SK-N-SH (cell line): Measurements from ENCODE around the gene PLSCR3.

ENCODE experiments used
- EP300 ChIP-seq, 2 experiments: IDR thresholded peaks; 2 replicates each; pipeline versions ENCODE4 v1.4.0 to v1.6.1; 2012; ENCODE audit warnings: borderline replicate concordance in 1 of 2, low read depth in 1 of 2, low read length in 1 of 2
- EZH2phosphoT487 ChIP-seq: fragments of 200-600 bp; sonication (generic); IDR thresholded peaks from 2 replicates; pipeline ENCODE4 v1.6.1; 2017; ENCODE audit warnings: low read depth, mixed run types, mild to moderate bottlenecking, antibody characterized with exemption, moderate library complexity, borderline replicate concordance
- MAX ChIP-seq: IDR thresholded peaks from 2 replicates; pipeline ENCODE4 v1.4.0; 2012; ENCODE audit warnings: low read depth
- POLR2AphosphoS5 ChIP-seq: IDR thresholded peaks from 2 replicates; pipeline ENCODE4 v1.6.1; 2012; ENCODE audit warnings: low read depth, low read length
- REST ChIP-seq: IDR thresholded peaks from 2 replicates; pipeline ENCODE4 v1.6.1; 2012; ENCODE audit warnings: mild to moderate bottlenecking, low read depth, low read length, moderate library complexity
- RXRA ChIP-seq: IDR thresholded peaks from 2 replicates; pipeline ENCODE4 v1.4.0; 2012; ENCODE audit warnings: low read depth, mild to moderate bottlenecking, borderline replicate concordance
- SMC3 ChIP-seq: IDR thresholded peaks from 2 replicates; pipeline ENCODE4 v1.6.1; 2012; ENCODE audit warnings: low read depth, low read length, improper control_type of control experiment
- TAF1 ChIP-seq: IDR thresholded peaks from 2 replicates; pipeline ENCODE4 v1.6.1; 2012; ENCODE audit warnings: low read depth, mild to moderate bottlenecking, low read length, moderate library complexity, borderline replicate concordance
- YY1 ChIP-seq: IDR thresholded peaks from 2 replicates; pipeline ENCODE4 v1.4.0; 2012; ENCODE audit warnings: low read depth, mild to moderate bottlenecking
- TF ChIP-seq, protein P1 (sequence below): fragments of 200-600 bp; sonication (generic); IDR thresholded peaks from 2 replicates; pipeline ENCODE4 v1.6.1; 2017; ENCODE audit warnings: antibody characterized with exemption, mild to moderate bottlenecking, moderate library complexity
- TF ChIP-seq, protein P2 (sequence below): IDR thresholded peaks from 2 replicates; pipeline ENCODE4 v1.4.0; 2012; ENCODE audit warnings: low read depth, borderline replicate concordance

DNA sequence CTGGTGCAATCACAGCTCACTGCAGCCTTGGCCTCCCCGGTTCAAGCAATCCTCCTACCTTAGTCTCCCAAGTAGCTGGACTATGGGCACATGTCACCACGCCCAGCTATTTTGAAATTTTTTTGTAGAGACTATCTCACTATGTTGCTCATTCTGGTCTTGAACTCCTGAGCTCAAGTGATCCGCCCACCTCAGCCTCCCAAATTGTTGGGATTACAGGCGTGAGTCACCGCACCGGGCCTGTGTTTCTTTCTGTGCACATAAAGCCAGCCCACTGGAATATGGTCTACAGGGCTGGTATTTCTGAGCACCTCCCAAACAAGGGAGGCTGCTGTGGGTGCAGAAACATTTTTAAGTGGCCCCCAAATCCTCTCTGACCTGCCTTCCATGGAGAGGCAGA lies 31.0 kb downstream of the PLSCR3 start:
- no peak for TF ChIP-seq REST
- no peak for TF ChIP-seq EP300 (IDR thresholded peaks at IDR 0.05; ENCODE audit: borderline replicate concordance in 1 of 2, low read depth in 1 of 2, low read length in 1 of 2)
- no peak for TF ChIP-seq TAF1
- TF ChIP-seq EZH2phosphoT487, result no peak
- TF ChIP-seq, protein P1, sequence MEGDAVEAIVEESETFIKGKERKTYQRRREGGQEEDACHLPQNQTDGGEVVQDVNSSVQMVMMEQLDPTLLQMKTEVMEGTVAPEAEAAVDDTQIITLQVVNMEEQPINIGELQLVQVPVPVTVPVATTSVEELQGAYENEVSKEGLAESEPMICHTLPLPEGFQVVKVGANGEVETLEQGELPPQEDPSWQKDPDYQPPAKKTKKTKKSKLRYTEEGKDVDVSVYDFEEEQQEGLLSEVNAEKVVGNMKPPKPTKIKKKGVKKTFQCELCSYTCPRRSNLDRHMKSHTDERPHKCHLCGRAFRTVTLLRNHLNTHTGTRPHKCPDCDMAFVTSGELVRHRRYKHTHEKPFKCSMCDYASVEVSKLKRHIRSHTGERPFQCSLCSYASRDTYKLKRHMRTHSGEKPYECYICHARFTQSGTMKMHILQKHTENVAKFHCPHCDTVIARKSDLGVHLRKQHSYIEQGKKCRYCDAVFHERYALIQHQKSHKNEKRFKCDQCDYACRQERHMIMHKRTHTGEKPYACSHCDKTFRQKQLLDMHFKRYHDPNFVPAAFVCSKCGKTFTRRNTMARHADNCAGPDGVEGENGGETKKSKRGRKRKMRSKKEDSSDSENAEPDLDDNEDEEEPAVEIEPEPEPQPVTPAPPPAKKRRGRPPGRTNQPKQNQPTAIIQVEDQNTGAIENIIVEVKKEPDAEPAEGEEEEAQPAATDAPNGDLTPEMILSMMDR, result no peak
- no peak for TF ChIP-seq SMC3
- no peak for TF ChIP-seq POLR2AphosphoS5
- TF ChIP-seq YY1, result no peak
- no peak for TF ChIP-seq MAX
- no peak for TF ChIP-seq RXRA
- TF ChIP-seq, protein P2, sequence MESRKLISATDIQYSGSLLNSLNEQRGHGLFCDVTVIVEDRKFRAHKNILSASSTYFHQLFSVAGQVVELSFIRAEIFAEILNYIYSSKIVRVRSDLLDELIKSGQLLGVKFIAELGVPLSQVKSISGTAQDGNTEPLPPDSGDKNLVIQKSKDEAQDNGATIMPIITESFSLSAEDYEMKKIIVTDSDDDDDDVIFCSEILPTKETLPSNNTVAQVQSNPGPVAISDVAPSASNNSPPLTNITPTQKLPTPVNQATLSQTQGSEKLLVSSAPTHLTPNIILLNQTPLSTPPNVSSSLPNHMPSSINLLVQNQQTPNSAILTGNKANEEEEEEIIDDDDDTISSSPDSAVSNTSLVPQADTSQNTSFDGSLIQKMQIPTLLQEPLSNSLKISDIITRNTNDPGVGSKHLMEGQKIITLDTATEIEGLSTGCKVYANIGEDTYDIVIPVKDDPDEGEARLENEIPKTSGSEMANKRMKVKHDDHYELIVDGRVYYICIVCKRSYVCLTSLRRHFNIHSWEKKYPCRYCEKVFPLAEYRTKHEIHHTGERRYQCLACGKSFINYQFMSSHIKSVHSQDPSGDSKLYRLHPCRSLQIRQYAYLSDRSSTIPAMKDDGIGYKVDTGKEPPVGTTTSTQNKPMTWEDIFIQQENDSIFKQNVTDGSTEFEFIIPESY, result no peak
